Measurements from ENCODE around the gene GDA.

The GDA gene

GRCh38 chr9:72210522-72210921, 61.3 kb downstream of the GDA start:
- Mint-ChIP-seq H3K36me3 (ENCODE audit: low read depth) (no peaks in the 10 kb centered on the region), H3K4me1 (ENCODE audit: low read depth) (no peaks in the 10 kb centered on the region)

GRCh38 chr9:72211047-72211446, 61.8 kb downstream of the GDA start:
- H3K27ac Mint-ChIP-seq: no peak overlapping the region
- H3K4me1 Mint-ChIP-seq (ENCODE audit: low read depth): no peaks in the 10 kb centered on the region
- no peaks in the 10 kb centered on the region for H3K36me3 Mint-ChIP-seq (ENCODE audit: low read depth)
- no peak overlapping the region for H3K4me3 Mint-ChIP-seq
- H3K27me3 Mint-ChIP-seq: peaks cover 14% of the 10 kb centered on the region
- no peaks in the 10 kb centered on the region for H3K9me3 Mint-ChIP-seq

More at GRCh38 chr9:72210522-72210921, 61.3 kb downstream of the GDA start:
- H3K4me3 Mint-ChIP-seq: no peak overlapping the region
- H3K27ac Mint-ChIP-seq: no peak overlapping the region
- H3K27me3 Mint-ChIP-seq: peaks cover 13% of the 10 kb centered on the region
- H3K9me3 Mint-ChIP-seq: no peaks in the 10 kb centered on the region

- no peaks in the 10 kb centered on the region for H3K9me3 Mint-ChIP-seq
- no peaks in the 10 kb centered on the region for H3K36me3 Mint-ChIP-seq (ENCODE audit: low read depth)
- H3K27me3 Mint-ChIP-seq: peaks cover 18% of the 10 kb centered on the region
- no peak overlapping the region for H3K4me3 Mint-ChIP-seq
- H3K27ac Mint-ChIP-seq: no peak overlapping the region
- no peaks in the 10 kb centered on the region for H3K4me1 Mint-ChIP-seq (ENCODE audit: low read depth)
Measured at GRCh38 chr9:72213906-72214305, 64.7 kb downstream of the GDA start.

GRCh38 chr9:72217306-72217842, 68.1 kb downstream of the GDA start:
- H3K36me3 Mint-ChIP-seq (ENCODE audit: low read depth): no peaks in the 10 kb centered on the region
- H3K4me3 Mint-ChIP-seq: no peak overlapping the region
- H3K9me3 Mint-ChIP-seq: no peaks in the 10 kb centered on the region
- H3K27me3 Mint-ChIP-seq: peaks cover 15% of the 10 kb centered on the region
- no peaks in the 10 kb centered on the region for H3K4me1 Mint-ChIP-seq (ENCODE audit: low read depth)
- H3K27ac Mint-ChIP-seq: no peak overlapping the region

- Mint-ChIP-seq H3K9me3 (peaks cover 3% of the 10 kb centered on the region), H3K4me1 (ENCODE audit: low read depth) (no peaks in the 10 kb centered on the region), H3K27ac (no peak overlapping the region), H3K36me3 (ENCODE audit: low read depth) (no peaks in the 10 kb centered on the region), H3K4me3 (no peak overlapping the region), H3K27me3 (peaks cover 20% of the 10 kb centered on the region)
Measured at GRCh38 chr9:72220589-72220988, 71.3 kb downstream of the GDA start.

- Mint-ChIP-seq H3K27me3 (peaks cover 15% of the 10 kb centered on the region), H3K4me3 (no peak overlapping the region), H3K36me3 (ENCODE audit: low read depth) (no peaks in the 10 kb centered on the region), H3K9me3 (peaks cover 3% of the 10 kb centered on the region), H3K27ac (no peak overlapping the region), H3K4me1 (ENCODE audit: low read depth) (no peaks in the 10 kb centered on the region)
Measured at GRCh38 chr9:72226146-72226812, 77.0 kb downstream of the GDA start.

GRCh38 chr9:72228282-72228681, 79.0 kb downstream of the GDA start:
- H3K27me3 Mint-ChIP-seq: peaks cover under 1% of the 10 kb centered on the region
- no peaks in the 10 kb centered on the region for H3K9me3 Mint-ChIP-seq
- H3K36me3 Mint-ChIP-seq (ENCODE audit: low read depth): no peaks in the 10 kb centered on the region
- no peaks in the 10 kb centered on the region for H3K4me1 Mint-ChIP-seq (ENCODE audit: low read depth)
- H3K27ac Mint-ChIP-seq: no peak overlapping the region
- no peak overlapping the region for H3K4me3 Mint-ChIP-seq

GRCh38 chr9:72232778-72233177, 83.5 kb downstream of the GDA start:
- no peak overlapping the region for H3K4me3 Mint-ChIP-seq
- H3K27ac Mint-ChIP-seq: no peak overlapping the region
- no peaks in the 10 kb centered on the region for H3K9me3 Mint-ChIP-seq
- no peaks in the 10 kb centered on the region for H3K4me1 Mint-ChIP-seq (ENCODE audit: low read depth)
- no peaks in the 10 kb centered on the region for H3K36me3 Mint-ChIP-seq (ENCODE audit: low read depth)
- no peaks in the 10 kb centered on the region for H3K27me3 Mint-ChIP-seq

GRCh38 chr9:72247549-72247948, 98.3 kb downstream of the GDA start:
- Mint-ChIP-seq H3K9me3 (no peaks in the 10 kb centered on the region), H3K27ac (no peak overlapping the region), H3K4me1 (ENCODE audit: low read depth) (no peaks in the 10 kb centered on the region), H3K27me3 (peaks cover 37% of the 10 kb centered on the region), H3K4me3 (no peak overlapping the region), H3K36me3 (ENCODE audit: low read depth) (no peaks in the 10 kb centered on the region)

GRCh38 chr9:72251589-72251988, 102.3 kb downstream of the GDA start:
- Mint-ChIP-seq H3K9me3 (no peaks in the 10 kb centered on the region), H3K27me3 (peaks cover 42% of the 10 kb centered on the region), H3K4me1 (ENCODE audit: low read depth) (no peaks in the 10 kb centered on the region), H3K36me3 (ENCODE audit: low read depth) (no peaks in the 10 kb centered on the region), H3K27ac (no peak overlapping the region), H3K4me3 (no peak overlapping the region)

- H3K27me3 Mint-ChIP-seq: peaks cover 48% of the 10 kb centered on the region
Measured at GRCh38 chr9:72254901-72255545, 105.8 kb downstream of the GDA start.

GRCh38 chr9:72255569-72255968, 106.3 kb downstream of the GDA start:
- Mint-ChIP-seq H3K4me3 (no peak overlapping the region), H3K9me3 (no peaks in the 10 kb centered on the region), H3K36me3 (ENCODE audit: low read depth) (no peaks in the 10 kb centered on the region), H3K27me3 (peaks cover 47% of the 10 kb centered on the region), H3K4me1 (ENCODE audit: low read depth) (no peaks in the 10 kb centered on the region), H3K27ac (no peak overlapping the region)

More at GRCh38 chr9:72254901-72255545, 105.8 kb downstream of the GDA start:
- Mint-ChIP-seq H3K4me1 (ENCODE audit: low read depth) (no peaks in the 10 kb centered on the region), H3K9me3 (no peaks in the 10 kb centered on the region), H3K36me3 (ENCODE audit: low read depth) (no peaks in the 10 kb centered on the region), H3K27ac (no peak overlapping the region), H3K4me3 (no peak overlapping the region)

GRCh38 chr9:72256931-72257330, 107.7 kb downstream of the GDA start:
- peaks cover 43% of the 10 kb centered on the region for H3K27me3 Mint-ChIP-seq
- H3K4me1 Mint-ChIP-seq (ENCODE audit: low read depth): no peaks in the 10 kb centered on the region
- H3K9me3 Mint-ChIP-seq: no peaks in the 10 kb centered on the region

GRCh38 chr9:72257814-72258213, 108.6 kb downstream of the GDA start:
- Mint-ChIP-seq H3K4me1 (ENCODE audit: low read depth) (no peaks in the 10 kb centered on the region), H3K4me3 (no peak overlapping the region), H3K27me3 (peaks cover 50% of the 10 kb centered on the region), H3K27ac (no peak overlapping the region), H3K36me3 (ENCODE audit: low read depth) (no peaks in the 10 kb centered on the region), H3K9me3 (no peaks in the 10 kb centered on the region)

More at GRCh38 chr9:72256931-72257330, 107.7 kb downstream of the GDA start:
- H3K4me3 Mint-ChIP-seq: no peak overlapping the region
- H3K36me3 Mint-ChIP-seq (ENCODE audit: low read depth): no peaks in the 10 kb centered on the region
- no peak overlapping the region for H3K27ac Mint-ChIP-seq

GRCh38 chr9:72262063-72262462, 112.8 kb downstream of the GDA start:
- no peaks in the 10 kb centered on the region for H3K36me3 Mint-ChIP-seq (ENCODE audit: low read depth)
- no peaks in the 10 kb centered on the region for H3K4me1 Mint-ChIP-seq (ENCODE audit: low read depth)
- no peak overlapping the region for H3K4me3 Mint-ChIP-seq
- no peak overlapping the region for H3K27ac Mint-ChIP-seq
- H3K27me3 Mint-ChIP-seq: peaks cover 31% of the 10 kb centered on the region
- H3K9me3 Mint-ChIP-seq: no peaks in the 10 kb centered on the region
